Tibial nerve (tissue), 3 donors: ENCODE results near the gene PCDHGA2.
A peak's percentile ranks its signal among the peaks of the same experiment; 100 is the strongest.

Experiments used
- CTCF ChIP-seq, 5 experiments: fragments of 200-600 bp in 3 of 5; fragments of 450-650 bp in 2 of 5; sonication (generic) in 3 of 5; IDR thresholded peaks; one replicate each; pipeline ENCODE4 v1.5.1; 2016 to 2019; ENCODE audit warnings: antibody characterized with exemption in 5 of 5, mild to moderate bottlenecking in 3 of 5, moderate library complexity in 2 of 5
- POLR2A ChIP-seq, 2 donors: fragments of 450-650 bp; IDR thresholded peaks; one replicate each; pipeline ENCODE4 v1.6.1; 2017; ENCODE audit warnings: antibody characterized with exemption in 2 of 2, mild to moderate bottlenecking in 2 of 2, moderate library complexity in 2 of 2

GRCh38 chr5:141338538-141339306, at the start of gene PCDHGA2:
- TF ChIP-seq CTCF (IDR thresholded peaks at IDR 0.05), result peak in 4 of 5 experiments; percentile 22 to 53 (median 37)
- no peak for TF ChIP-seq POLR2A (IDR thresholded peaks at IDR 0.05)
